GM19467 (cell line): ENCODE data around the gene OR4F6.

Source experiments
- ATAC-seq: cut with Tn5 transposase; IDR thresholded peaks from one replicate; pipeline ENCODE4 v1.9.1; 2021; ENCODE audit warnings: mild to moderate bottlenecking, moderate library complexity; ENCODE audit not compliant: unreplicated experiment

Gene OR4F6

GRCh38 chr15:101803676-101804075 is 367 bp downstream of the OR4F6 start:
- no peak for ATAC-seq

DNA sequence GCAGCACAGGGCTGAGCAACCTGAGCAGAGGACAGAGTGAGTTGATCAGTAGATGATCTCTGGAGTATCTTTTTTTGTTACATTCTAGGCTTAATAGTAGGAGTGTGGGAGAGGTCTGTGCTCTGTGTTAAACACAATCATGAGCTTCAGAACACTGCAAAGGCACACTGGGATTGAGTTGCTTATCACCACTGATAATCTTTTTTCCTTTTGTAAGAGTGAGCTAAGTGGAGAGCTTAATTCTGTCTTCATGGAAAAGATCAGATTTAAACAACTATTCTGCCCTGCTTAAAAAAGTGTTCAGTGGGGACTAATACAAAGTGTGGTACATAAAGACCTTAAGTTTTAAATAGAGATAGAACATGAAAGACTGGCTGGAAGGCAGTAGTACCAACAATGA is 1.1 kb downstream of the OR4F6 start:
- no peak for ATAC-seq

DNA sequence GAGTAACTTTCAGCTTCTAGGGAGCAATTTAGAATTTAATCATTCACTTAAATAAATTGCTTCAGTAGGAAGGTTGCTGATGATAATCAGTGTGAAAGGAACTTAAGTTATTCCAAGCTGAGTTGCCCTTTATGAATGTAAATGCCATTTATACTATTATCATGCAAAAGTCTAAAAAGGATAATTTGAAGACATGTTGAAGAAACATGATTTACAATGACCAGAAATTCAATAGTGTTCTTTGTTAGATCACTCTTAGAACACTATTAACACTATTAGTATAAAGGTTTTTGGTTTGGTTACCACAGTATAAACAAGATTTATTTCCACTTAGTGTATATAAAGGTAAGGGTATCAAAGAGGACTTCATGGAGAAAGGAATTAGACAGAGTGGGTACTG is 1.6 kb downstream of the OR4F6 start:
- no peak for ATAC-seq

- no peak for ATAC-seq
Observed at GRCh38 chr15:101805605-101806345, 2.5 kb downstream of the OR4F6 start.

DNA sequence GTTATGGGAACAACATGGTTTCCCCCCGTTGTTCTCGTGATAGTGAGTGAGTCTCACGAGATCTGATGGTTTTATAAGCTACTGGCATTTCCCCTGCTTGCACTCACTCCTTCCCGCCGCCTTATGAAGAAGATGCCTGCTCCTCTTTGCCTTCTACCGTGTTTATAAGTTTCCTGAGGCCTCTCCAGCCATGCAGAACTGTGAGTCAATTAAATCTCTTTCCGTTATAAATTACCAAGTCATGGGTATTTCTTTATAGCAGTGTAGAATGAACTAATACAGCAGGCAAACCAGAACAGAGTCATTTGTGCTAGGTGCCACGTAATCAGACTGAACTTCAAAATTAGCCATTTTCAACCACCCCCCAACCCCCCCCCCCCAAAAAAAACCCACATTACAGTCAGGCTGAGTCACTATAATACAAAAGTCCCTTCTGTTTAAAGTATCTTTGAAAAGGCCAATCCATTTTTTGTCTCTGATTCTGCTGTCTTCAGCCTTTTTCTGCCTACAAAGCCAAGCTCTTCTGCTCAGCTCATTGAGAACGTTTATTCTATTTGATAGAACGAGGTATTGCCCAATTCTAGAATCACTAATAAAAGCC is 4.1 kb downstream of the OR4F6 start:
- ATAC-seq, result no peak

GRCh38 chr15:101808201-101808600 is 4.9 kb downstream of the OR4F6 start:
- no peak for ATAC-seq

GRCh38 chr15:101810456-101810855 is 7.1 kb downstream of the OR4F6 start:
- no peak for ATAC-seq

- no peak for ATAC-seq
Observed at GRCh38 chr15:101810876-101811275, 7.6 kb downstream of the OR4F6 start.

DNA sequence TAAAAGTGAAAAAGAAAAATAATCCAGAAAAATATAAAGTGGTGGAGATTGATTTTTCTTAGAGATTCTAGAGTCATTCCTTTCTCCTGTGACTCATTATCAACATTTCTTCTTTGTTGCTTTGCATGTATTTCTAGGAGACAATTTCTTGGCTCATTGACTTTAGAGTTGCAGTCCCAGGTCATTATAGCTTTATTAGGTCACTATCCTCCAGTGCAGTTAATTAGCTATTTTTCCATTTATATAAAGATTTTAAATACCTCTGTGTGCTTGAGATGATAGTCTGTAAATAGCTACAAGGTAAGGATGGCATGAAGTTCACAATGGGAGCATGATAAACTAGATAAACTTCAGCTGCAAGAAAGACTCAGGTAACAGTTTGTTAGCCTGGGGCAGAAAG is 8.6 kb downstream of the OR4F6 start, which contains the start of gene OR4F15:
Gene OR4F15 (plus strand): TSS at position 301 of the 400 bp plus-strand sequence. CDS start 5,985 bp downstream, outside the sequence.
- no peak for ATAC-seq

- ATAC-seq, result no peak
Observed at GRCh38 chr15:101813803-101814534, 10.7 kb downstream of the OR4F6 start.

GRCh38 chr15:101820781-101821180 is 17.5 kb downstream of the OR4F6 start:
- no peak for ATAC-seq

DNA sequence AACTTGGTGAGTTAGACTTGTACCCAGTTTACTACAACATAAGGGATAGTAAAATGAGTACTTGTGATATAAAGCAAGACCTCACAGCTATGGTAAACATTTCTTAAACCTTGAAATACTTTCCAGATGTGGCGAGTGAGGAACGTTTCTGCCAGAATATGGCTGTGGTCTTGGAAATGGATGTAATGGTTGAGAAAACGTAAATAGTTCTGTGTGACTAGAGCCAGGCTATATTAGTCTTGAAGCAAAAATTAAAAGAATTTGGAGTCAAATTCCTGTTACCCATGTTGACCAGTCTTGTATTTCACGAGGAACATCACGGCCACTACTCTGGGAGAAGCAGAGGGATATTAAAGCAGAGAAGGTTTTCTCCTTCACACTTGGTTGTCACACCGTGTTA is 23.9 kb downstream of the OR4F6 start:
- no peak for ATAC-seq

DNA sequence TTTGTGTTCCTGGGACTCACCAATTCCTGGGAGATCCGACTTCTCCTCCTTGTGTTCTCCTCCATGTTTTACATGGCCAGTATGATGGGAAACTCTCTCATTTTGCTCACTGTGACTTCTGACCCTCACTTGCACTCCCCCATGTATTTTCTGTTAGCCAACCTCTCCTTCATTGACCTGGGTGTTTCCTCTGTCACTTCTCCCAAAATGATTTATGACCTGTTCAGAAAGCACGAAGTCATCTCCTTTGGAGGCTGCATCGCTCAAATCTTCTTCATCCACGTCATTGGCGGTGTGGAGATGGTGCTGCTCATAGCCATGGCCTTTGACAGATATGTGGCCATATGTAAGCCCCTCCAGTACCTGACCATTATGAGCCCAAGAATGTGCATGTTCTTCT is 25.5 kb downstream of the OR4F6 start:
- no peak for ATAC-seq

DNA sequence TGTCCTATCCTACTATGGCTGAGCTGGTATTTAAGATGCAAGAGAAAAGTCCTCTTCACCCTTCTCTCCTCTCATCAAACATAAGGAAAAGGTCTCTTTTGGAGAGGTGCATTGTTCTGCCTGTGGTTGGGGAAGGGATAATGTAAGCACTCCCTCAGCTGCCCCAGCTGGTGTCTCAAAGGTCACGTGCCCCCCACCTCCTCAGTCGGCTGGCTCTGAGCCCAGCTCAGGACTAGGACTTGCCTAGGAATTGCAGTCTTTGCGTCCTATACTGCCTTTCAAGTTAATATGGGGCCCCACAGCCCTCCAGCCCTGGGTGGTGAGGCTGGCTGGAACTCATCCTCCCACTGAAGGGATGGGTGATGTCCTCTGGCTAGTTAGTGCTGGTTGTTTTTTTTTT is 38.3 kb downstream of the OR4F6 start:
- no peak for ATAC-seq

- no peak for ATAC-seq
Observed at GRCh38 chr15:101844916-101845315, 41.6 kb downstream of the OR4F6 start.

GRCh38 chr15:101852356-101852755 is 49.0 kb downstream of the OR4F6 start:
- no peak for ATAC-seq
